Brain microvascular endothelial cell (primary cell): ENCODE measurements around the gene SEMA5A.

Source experiments
- DNase-seq: peaks from one replicate; pipeline ENCODE4 v3.0.0-alpha.2; 2020
- H3K27ac ChIP-seq: fragments of 250-450 bp; sonication (Bioruptor Pico); 2 replicates; pipeline ENCODE4 v1.5.1; 2020; ENCODE audit warnings: mild to moderate bottlenecking, moderate library complexity
- H3K27me3 ChIP-seq: fragments of 250-450 bp; sonication (Bioruptor Pico); replicated peaks from 2 replicates; pipeline ENCODE4 v1.5.1; 2020; ENCODE audit warnings: mild to moderate bottlenecking
- H3K36me3 ChIP-seq: fragments of 250-450 bp; sonication (Bioruptor Pico); replicated peaks from 2 replicates; pipeline ENCODE4 v1.5.1; 2020; ENCODE audit warnings: mild to moderate bottlenecking
- H3K4me3 ChIP-seq: 2 replicates; pipeline ENCODE4 v1.5.1; 2011; ENCODE audit warnings: low read depth, mild to moderate bottlenecking, control low read depth, low read length, moderate library complexity
- in situ Hi-C: cut with HindIII; loops from 2 replicates; pipeline ENCODE4 v1.10.0; 2017; ENCODE audit warnings: low sequenced_read_pairs, low pct_ligation_motif_present
- TF ChIP-seq, protein P1 (sequence below): IDR thresholded peaks from 2 replicates; pipeline ENCODE4 v1.5.1; 2011; ENCODE audit warnings: low read depth, mild to moderate bottlenecking, moderate library complexity, low read length, control low read depth, inconsistent platforms; ENCODE audit errors: missing control alignments

Gene SEMA5A

GRCh38 chr5:9122528-9122927 lies 423.3 kb downstream of the SEMA5A start:
- TF ChIP-seq, protein P1, sequence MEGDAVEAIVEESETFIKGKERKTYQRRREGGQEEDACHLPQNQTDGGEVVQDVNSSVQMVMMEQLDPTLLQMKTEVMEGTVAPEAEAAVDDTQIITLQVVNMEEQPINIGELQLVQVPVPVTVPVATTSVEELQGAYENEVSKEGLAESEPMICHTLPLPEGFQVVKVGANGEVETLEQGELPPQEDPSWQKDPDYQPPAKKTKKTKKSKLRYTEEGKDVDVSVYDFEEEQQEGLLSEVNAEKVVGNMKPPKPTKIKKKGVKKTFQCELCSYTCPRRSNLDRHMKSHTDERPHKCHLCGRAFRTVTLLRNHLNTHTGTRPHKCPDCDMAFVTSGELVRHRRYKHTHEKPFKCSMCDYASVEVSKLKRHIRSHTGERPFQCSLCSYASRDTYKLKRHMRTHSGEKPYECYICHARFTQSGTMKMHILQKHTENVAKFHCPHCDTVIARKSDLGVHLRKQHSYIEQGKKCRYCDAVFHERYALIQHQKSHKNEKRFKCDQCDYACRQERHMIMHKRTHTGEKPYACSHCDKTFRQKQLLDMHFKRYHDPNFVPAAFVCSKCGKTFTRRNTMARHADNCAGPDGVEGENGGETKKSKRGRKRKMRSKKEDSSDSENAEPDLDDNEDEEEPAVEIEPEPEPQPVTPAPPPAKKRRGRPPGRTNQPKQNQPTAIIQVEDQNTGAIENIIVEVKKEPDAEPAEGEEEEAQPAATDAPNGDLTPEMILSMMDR, result no peak
- no peaks in the 10 kb centered on the region for H3K27me3 ChIP-seq
- in situ Hi-C loops, result no loop called here
- no peak overlapping the region for H3K4me3 ChIP-seq
- no peak overlapping the region for H3K27ac ChIP-seq
- peaks cover 3% of the 10 kb centered on the region for H3K36me3 ChIP-seq
- DNase-seq, result no peak

- Histone ChIP-seq H3K36me3 (peaks cover 3% of the 10 kb centered on the region), H3K27me3 (no peaks in the 10 kb centered on the region), H3K4me3 (no peak overlapping the region), H3K27ac (no peak overlapping the region)
- in situ Hi-C loops, result no loop called here
- TF ChIP-seq, protein P1, result no peak
- no peak for DNase-seq
Observed at GRCh38 chr5:9121597-9121996, 424.3 kb downstream of the SEMA5A start.

- DNase-seq, result no peak
- Histone ChIP-seq H3K4me3 (no peak overlapping the region), H3K27ac (no peak overlapping the region), H3K27me3 (no peaks in the 10 kb centered on the region), H3K36me3 (peaks cover 3% of the 10 kb centered on the region)
- in situ Hi-C loops, result no loop called here
- TF ChIP-seq, protein P1, result no peak
Observed at GRCh38 chr5:9118852-9119251, 427.0 kb downstream of the SEMA5A start.

- Histone ChIP-seq H3K4me3 (no peak overlapping the region), H3K27ac (no peak overlapping the region), H3K36me3 (peaks cover 3% of the 10 kb centered on the region), H3K27me3 (no peaks in the 10 kb centered on the region)
- in situ Hi-C loops, result no loop called here
- no peak for DNase-seq
- TF ChIP-seq, protein P1, result no peak
Observed at GRCh38 chr5:9115093-9115492, 430.8 kb downstream of the SEMA5A start.

DNA sequence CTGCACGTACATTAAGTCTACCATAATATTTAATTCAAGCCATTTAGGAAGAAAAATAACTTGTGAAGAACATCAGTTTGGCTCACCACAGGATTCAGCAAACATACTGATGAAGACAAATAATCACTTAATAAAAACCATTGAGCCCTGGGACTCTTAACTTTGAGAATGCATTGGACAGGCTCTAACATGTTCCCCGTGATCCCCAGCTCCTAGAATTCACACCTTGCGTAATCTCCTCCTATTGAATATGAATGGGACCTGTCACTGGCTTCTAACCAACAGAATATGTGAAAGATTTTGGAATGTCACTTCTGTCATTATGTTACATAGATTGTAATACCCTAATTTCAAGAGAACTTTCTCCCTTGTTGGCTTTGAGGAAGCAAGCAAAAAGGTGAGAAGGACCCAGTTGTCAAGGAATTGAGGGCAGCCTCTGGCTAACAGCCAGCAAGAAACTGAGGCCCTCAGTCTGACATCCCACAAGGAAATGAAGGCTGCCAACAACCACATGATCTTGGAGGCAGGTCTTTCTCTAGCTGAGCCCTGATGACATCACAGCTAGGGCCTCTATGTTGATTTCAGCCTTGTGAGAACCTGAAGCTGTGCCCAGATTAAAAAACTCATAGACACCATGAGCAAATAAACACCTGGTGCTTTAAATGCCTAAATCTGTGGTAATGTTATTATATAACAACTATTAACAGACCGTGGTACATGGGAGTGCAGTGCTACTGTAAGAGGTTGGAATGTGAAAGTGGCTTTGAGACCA lies 433.2 kb downstream of the SEMA5A start:
- Histone ChIP-seq H3K36me3 (no peaks in the 10 kb centered on the region), H3K4me3 (no peak overlapping the region), H3K27ac (no peak overlapping the region), H3K27me3 (no peaks in the 10 kb centered on the region)
- in situ Hi-C loops, result no loop called here
- TF ChIP-seq, protein P1, result no peak
- peak; percentile 24 for DNase-seq

DNA sequence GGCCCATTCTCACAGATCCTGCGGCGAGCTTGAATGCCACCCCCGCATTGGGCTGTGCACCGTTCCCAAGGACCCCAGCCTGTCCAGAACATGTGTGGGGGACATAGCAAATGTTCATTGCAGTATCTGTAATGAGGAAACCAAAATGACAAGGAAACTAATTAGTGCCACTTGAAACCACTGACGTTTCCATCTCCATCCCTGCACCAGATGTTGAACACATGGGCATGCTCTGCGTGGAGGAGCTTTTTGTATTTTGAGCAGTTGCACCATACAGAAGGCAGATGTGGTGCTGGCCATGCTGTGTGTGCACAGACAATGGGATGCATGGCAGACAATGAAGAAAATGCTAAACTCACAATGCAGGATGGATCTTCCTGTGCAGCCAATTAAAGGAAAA lies 437.7 kb downstream of the SEMA5A start:
- no peak for DNase-seq
- Histone ChIP-seq H3K36me3 (no peaks in the 10 kb centered on the region), H3K27ac (no peak overlapping the region), H3K27me3 (no peaks in the 10 kb centered on the region), H3K4me3 (no peak overlapping the region)
- in situ Hi-C loops, result no loop called here
- TF ChIP-seq, protein P1, result no peak
